ENCODE measurements around the gene ATRNL1. TPM values are rescaled to one million over a fixed set of nuclear protein-coding genes. Genes with fewer than 3 reads are reported as not detected.

ATRNL1 gene
- total RNA-seq, 1 donor from 2014 or later: 24.2 TPM

DNA sequence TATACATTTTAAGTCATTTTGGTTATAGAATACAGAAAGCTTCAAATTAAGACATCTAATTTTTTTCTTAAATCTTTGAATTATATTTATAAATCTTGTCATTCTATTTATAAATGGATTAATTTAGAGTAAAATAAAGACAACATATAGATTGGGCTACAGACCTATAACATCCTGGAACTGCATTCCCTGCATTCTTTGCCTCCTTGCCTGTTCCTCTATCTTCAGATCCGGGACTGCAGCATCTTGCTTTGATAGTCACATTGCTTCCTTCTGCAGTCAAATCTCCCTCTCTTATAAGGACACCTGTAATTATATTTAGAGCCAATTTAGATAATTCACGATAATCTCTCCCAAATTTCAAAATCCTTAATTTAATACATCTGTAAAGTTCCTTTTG lies 64.2 kb downstream of the ATRNL1 start:
- no peak for DNase-seq (ENCODE audit: low spot score, unreplicated experiment)
- H3K27ac Mint-ChIP-seq: no peak overlapping the region
- no peak overlapping the region for H3K4me3 Mint-ChIP-seq (ENCODE audit: low read depth)
- no peaks in the 10 kb centered on the region for H3K27me3 Mint-ChIP-seq
- H3K36me3 Mint-ChIP-seq (ENCODE audit: insufficient read depth): no peaks in the 10 kb centered on the region
- TF ChIP-seq, protein P1, sequence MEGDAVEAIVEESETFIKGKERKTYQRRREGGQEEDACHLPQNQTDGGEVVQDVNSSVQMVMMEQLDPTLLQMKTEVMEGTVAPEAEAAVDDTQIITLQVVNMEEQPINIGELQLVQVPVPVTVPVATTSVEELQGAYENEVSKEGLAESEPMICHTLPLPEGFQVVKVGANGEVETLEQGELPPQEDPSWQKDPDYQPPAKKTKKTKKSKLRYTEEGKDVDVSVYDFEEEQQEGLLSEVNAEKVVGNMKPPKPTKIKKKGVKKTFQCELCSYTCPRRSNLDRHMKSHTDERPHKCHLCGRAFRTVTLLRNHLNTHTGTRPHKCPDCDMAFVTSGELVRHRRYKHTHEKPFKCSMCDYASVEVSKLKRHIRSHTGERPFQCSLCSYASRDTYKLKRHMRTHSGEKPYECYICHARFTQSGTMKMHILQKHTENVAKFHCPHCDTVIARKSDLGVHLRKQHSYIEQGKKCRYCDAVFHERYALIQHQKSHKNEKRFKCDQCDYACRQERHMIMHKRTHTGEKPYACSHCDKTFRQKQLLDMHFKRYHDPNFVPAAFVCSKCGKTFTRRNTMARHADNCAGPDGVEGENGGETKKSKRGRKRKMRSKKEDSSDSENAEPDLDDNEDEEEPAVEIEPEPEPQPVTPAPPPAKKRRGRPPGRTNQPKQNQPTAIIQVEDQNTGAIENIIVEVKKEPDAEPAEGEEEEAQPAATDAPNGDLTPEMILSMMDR (IDR thresholded peaks at IDR 0.05; ENCODE audit: unreplicated experiment): no peak
- no peaks in the 10 kb centered on the region for H3K4me1 Mint-ChIP-seq (ENCODE audit: low read depth)
- peaks cover under 1% of the 10 kb centered on the region for H3K9me3 Mint-ChIP-seq (ENCODE audit: low read depth)

- DNase-seq (ENCODE audit: low spot score, unreplicated experiment): no peak
- peaks cover 3% of the 10 kb centered on the region for H3K9me3 Mint-ChIP-seq (ENCODE audit: low read depth)
- H3K27me3 Mint-ChIP-seq: no peaks in the 10 kb centered on the region
- no peaks in the 10 kb centered on the region for H3K4me1 Mint-ChIP-seq (ENCODE audit: low read depth)
- H3K27ac Mint-ChIP-seq: no peak overlapping the region
- H3K36me3 Mint-ChIP-seq (ENCODE audit: insufficient read depth): peaks cover 2% of the 10 kb centered on the region
- TF ChIP-seq, protein P1 (IDR thresholded peaks at IDR 0.05; ENCODE audit: unreplicated experiment): no peak
- H3K4me3 Mint-ChIP-seq (ENCODE audit: low read depth): no peak overlapping the region
Measured at GRCh38 chr10:115163129-115163528, 70.0 kb downstream of the ATRNL1 start.

DNA sequence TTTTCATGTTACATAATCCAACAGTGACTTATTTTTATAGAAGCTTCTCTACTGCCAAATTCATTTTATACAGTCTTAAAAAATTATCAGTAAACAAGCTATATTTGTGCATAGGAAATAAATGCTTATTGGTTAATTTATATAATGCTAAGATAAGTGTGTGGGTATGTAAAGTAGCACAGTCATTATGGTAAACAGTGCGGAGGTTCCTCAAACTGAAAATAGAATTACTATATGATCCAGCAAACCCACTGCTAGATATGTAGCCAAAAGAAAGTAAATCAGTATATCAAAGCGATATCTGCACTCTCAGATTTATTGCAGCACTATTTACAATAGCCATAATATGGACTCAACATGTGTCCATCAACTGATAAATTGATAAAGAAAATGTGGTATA lies 71.1 kb downstream of the ATRNL1 start:
- no peak for DNase-seq (ENCODE audit: low spot score, unreplicated experiment)
- Mint-ChIP-seq H3K27ac (no peak overlapping the region), H3K9me3 (ENCODE audit: low read depth) (peaks cover 3% of the 10 kb centered on the region), H3K4me1 (ENCODE audit: low read depth) (no peaks in the 10 kb centered on the region), H3K27me3 (no peaks in the 10 kb centered on the region), H3K36me3 (ENCODE audit: insufficient read depth) (peaks cover 2% of the 10 kb centered on the region), H3K4me3 (ENCODE audit: low read depth) (no peak overlapping the region)
- TF ChIP-seq, protein P1 (IDR thresholded peaks at IDR 0.05; ENCODE audit: unreplicated experiment): no peak

DNA sequence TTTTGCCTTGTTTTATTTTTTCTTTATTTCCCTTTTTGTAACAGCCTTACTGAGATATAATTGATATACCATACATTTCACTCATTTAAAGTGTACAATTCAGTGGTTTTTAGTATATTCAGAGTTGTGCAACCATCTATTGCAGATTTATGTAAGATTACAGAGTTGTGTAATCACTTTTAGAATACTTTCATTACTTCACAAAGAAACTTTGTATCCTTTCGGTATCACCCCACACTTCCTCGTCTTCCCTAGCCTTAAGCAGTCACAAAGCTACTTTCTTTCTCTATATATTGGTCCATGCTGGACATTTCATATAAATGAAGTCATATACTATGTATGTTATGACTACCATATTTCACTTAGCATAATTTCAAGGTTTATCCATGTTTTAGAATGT lies 74.6 kb downstream of the ATRNL1 start:
- Mint-ChIP-seq H3K9me3 (ENCODE audit: low read depth) (peaks cover 3% of the 10 kb centered on the region), H3K27ac (no peak overlapping the region), H3K4me3 (ENCODE audit: low read depth) (no peak overlapping the region), H3K4me1 (ENCODE audit: low read depth) (no peaks in the 10 kb centered on the region), H3K27me3 (no peaks in the 10 kb centered on the region), H3K36me3 (ENCODE audit: insufficient read depth) (peaks cover 2% of the 10 kb centered on the region)
- no peak for DNase-seq (ENCODE audit: low spot score, unreplicated experiment)
- TF ChIP-seq, protein P1 (IDR thresholded peaks at IDR 0.05; ENCODE audit: unreplicated experiment): no peak

DNA sequence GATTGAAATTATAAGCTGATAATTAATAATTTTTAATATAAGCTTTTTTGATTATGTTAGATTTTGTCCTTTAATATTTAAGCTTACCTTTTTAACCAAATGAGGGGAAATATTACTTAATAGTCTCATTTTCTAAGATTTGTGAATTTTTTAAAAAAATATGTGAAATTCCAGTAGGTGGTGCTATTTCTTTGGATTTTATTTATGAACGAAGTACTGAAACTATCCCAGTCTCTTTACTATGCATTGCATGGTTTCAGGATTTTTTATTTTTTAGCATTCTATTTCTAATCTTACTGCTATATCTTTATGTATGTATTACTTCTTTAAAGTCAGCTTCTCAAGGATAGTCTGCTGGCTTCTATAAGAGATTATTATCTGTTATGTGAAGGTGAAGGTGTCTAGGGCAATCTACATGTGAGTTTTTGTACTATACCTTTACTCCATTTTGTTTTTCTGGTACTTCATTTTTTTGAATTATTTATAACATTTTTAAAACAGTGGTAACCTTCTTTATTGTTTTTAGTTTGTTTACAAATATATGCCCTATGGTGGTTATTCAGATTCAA lies 78.3 kb downstream of the ATRNL1 start:
- DNase-seq (ENCODE audit: low spot score, unreplicated experiment): no peak

More for the DNA sequence above, 78.3 kb downstream of the ATRNL1 start:
- no peak overlapping the region for H3K4me3 Mint-ChIP-seq (ENCODE audit: low read depth)
- peaks cover 1% of the 10 kb centered on the region for H3K9me3 Mint-ChIP-seq (ENCODE audit: low read depth)
- TF ChIP-seq, protein P1 (IDR thresholded peaks at IDR 0.05; ENCODE audit: unreplicated experiment): peak; percentile 71
- peaks cover under 1% of the 10 kb centered on the region for H3K36me3 Mint-ChIP-seq (ENCODE audit: insufficient read depth)
- no peak overlapping the region for H3K27ac Mint-ChIP-seq
- H3K4me1 Mint-ChIP-seq (ENCODE audit: low read depth): no peaks in the 10 kb centered on the region
- no peaks in the 10 kb centered on the region for H3K27me3 Mint-ChIP-seq
